A673 (cell line): ENCODE results near the gene VEGFB. TPM values are rescaled to one million over a fixed set of nuclear protein-coding genes. Genes with fewer than 3 reads are reported as not detected.
A peak's percentile ranks its signal among the peaks of the same experiment; 100 is the strongest.

Experiments used
- BruUV-seq: library from RNA; stranded (reverse); fragments of 400-500 nt; replicated peaks from 2 replicates; lab custom pipeline; 2021; lab: Mats Ljungman, UMichigan
- CTCF ChIA-PET: fragments of 300-600 bp; sonication (Branson Sonifier 250); formaldehyde crosslinking; loops from one replicate; lab custom pipeline; 2022; ENCODE audit warnings: antibody characterized with exemption; lab: Charles Lee
- POLR2A ChIA-PET: fragments of 300-600 bp; sonication (Branson Sonifier 250); formaldehyde crosslinking; loops from one replicate; lab custom pipeline; 2022; ENCODE audit warnings: antibody characterized with exemption; ENCODE audit not compliant: low non-redundant PET; lab: Charles Lee
- DNase-seq: peaks from one replicate; pipeline ENCODE4 v3.0.0-alpha.2; 2015; ENCODE audit warnings: low spot score
- H3K27ac ChIP-seq: fragments of 200-600 bp; sonication (generic); 2 replicates; pipeline ENCODE4 v1.5.1; 2016; ENCODE audit warnings: mixed run types, low read depth, mild to moderate bottlenecking, mixed read lengths, antibody characterized with exemption, low read length; ENCODE audit not compliant: poor library complexity, severe bottlenecking
- H3K27me3 ChIP-seq: fragments of 200-600 bp; sonication (generic); replicated peaks from 2 replicates; pipeline ENCODE4 v1.6.1; 2017; ENCODE audit warnings: mixed run types, low read depth, mild to moderate bottlenecking, mixed read lengths, antibody characterized with exemption, low read length; ENCODE audit not compliant: insufficient read depth, poor library complexity
- H3K36me3 ChIP-seq: fragments of 200-600 bp; sonication (generic); 2 replicates; pipeline ENCODE4 v1.6.1; 2016; ENCODE audit warnings: mixed run types, mild to moderate bottlenecking, mixed read lengths, antibody characterized with exemption, low read length; ENCODE audit not compliant: insufficient read depth, poor library complexity, severe bottlenecking
- H3K4me1 ChIP-seq: fragments of 200-600 bp; sonication (generic); 2 replicates; pipeline ENCODE4 v1.6.1; 2017; ENCODE audit warnings: mixed run types, mild to moderate bottlenecking, mixed read lengths, antibody characterized with exemption, low read length; ENCODE audit not compliant: insufficient read depth, poor library complexity, severe bottlenecking
- H3K4me3 ChIP-seq: fragments of 200-600 bp; sonication (generic); 2 replicates; pipeline ENCODE4 v1.5.1; 2016; ENCODE audit warnings: low read depth, mixed run types, mild to moderate bottlenecking, mixed read lengths, low read length; ENCODE audit not compliant: poor library complexity, severe bottlenecking
- H3K9me3 ChIP-seq: fragments of 200-600 bp; sonication (generic); 2 replicates; pipeline ENCODE4 v1.6.1; 2016; ENCODE audit warnings: mixed run types, low read depth, mild to moderate bottlenecking, mixed read lengths, antibody characterized with exemption, low read length; ENCODE audit not compliant: poor library complexity, severe bottlenecking
- EZH2 ChIP-seq: fragments of 200-600 bp; sonication (generic); IDR thresholded peaks from 2 replicates; pipeline ENCODE4 v1.6.1; 2017; ENCODE audit warnings: borderline replicate concordance, low read depth, mild to moderate bottlenecking, mixed read lengths, antibody characterized with exemption, low read length; ENCODE audit not compliant: poor library complexity, severe bottlenecking
- intact Hi-C: fragments of 100-400 bp; cut with micrococcal nuclease; formaldehyde crosslinking; loops from one replicate; pipeline ENCODE4 v1.10.0; 2022; ENCODE audit not compliant: unreplicated experiment
- total RNA-seq: library from RNA; stranded (reverse); gene quantifications from 2 replicates; pipeline ENCODE4 v1.2.3, GENCODE V29; 2021
- TF ChIP-seq, protein P1 (sequence below): fragments of 300-800, 200-600 bp; sonication (generic); conservative IDR thresholded peaks from 2 replicates; pipeline ENCODE4 v1.5.1; 2017; ENCODE audit warnings: low read depth, mild to moderate bottlenecking, antibody characterized with exemption, low read length, moderate library complexity, mixed read lengths

Gene VEGFB
- total RNA-seq, 1 experiment from 2014 or later, result 93.3 TPM

DNA sequence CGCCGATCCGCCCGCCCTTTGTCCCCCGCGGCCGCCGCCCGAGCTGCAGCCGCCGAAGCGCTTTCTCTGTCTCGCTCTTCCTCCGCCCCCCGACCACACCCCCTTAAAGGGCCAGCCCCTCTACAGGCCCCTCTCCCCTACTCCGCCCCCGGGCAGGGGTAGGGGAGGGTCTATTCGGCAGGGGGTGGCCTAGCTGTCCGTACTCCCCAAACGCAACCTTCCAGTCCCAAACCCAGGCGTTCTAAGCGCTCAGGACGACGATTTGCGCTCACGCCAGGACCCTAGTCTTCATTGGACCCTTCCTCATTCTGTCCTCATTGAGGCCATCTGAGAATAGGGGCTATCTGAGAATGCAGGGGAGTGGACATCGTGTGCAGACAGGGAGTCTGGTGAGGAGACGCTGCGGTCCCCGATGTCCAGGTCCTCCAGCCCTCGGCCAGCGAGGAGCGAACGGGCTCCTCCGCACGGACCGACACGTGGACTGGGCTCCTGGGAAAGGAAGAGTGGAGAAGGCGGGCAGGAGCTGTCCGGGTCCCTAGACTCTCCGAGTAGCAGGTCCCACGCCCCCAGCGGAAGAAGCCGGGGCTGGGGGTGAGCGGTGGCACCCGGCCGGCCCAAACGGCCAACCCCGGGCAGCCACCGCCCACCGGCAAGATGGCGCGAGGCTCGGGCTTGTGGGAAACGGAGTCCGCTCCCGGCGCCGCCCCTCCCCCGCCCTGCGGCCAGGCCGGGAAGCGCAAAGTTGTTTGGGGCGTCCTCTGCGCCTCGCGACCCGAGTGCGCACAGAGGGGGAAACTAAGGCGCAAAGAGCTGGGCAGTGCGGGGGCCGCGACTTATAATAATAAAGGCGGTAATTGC is 12.7 kb downstream of the VEGFB start, which contains the start of gene PPP1R14B:
Gene PPP1R14B (minus strand): TSS at position 73 of the 858 bp plus-strand sequence. CDS start 270 bp downstream, outside the sequence.
- BruUV-seq, result no TSS peak
- POLR2A ChIA-PET, result no interaction called here
- intact Hi-C loops, result loop anchor here (5.0 kb wide), 1 partner anchor 40 kb away; the partner anchor contains the start of gene FERMT3

DNA sequence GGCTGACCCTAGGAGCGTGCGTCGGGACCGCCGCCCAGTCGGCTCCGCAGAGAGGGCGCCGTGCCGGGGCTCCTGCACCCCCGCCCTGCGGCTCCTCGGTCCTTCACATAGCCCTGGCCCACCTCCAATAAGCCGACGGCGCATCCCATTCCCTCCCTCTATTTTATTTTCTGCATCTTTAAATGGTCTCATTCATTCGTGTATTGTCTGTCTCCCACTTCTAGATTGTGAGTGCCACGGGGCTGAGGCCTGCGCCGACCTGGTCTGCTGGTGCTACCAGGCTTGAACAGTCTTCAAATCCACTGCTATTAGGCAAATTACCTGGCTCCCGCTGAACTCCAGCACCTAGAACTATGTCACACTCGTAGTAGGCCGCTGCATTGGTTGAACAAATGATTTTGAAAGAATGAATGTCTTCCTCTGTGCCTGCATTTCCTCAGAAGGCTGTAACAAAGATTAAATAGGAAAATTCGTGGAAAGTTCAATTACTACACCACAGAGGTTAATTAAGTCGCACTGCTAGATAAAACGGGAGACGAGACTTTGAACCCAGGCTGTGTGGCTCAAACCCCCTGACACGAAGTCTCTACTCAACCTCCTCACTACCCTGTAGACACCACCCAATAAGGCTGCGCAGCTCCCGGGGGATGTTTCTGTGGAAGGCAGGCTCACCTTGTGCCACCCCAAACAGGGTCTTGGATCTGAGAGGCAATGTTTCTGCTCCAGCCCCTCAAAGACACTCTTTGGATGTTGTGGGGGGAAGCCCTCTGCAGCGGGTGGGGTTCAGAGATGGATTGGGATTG is 13.5 kb downstream of the VEGFB start:
- POLR2A ChIA-PET, result no interaction called here
- no TSS peak for BruUV-seq
- intact Hi-C loops, result loop anchor here (5.0 kb wide), 1 partner anchor 41 kb away; the partner anchor contains the start of gene FERMT3

More for the DNA sequence above, 12.7 kb downstream of the VEGFB start, which contains the start of gene PPP1R14B:
- CTCF ChIA-PET, result interaction anchor here (0.6 kb wide), 1 partner anchor 43 kb away, joined by 3 read pairs; no protein-coding TSS in a partner anchor
- peak; percentile 95 for DNase-seq
- H3K4me3 ChIP-seq, result peak within 1 kb of the TSS; percentile 99
- H3K36me3 ChIP-seq, result peaks cover 12% of the 10 kb centered on the region
- no peaks in the 10 kb centered on the region for H3K27me3 ChIP-seq
- H3K4me1 ChIP-seq, result peaks cover 32% of the 10 kb centered on the region
- H3K9me3 ChIP-seq, result no peaks in the 10 kb centered on the region
- TF ChIP-seq, protein P1, sequence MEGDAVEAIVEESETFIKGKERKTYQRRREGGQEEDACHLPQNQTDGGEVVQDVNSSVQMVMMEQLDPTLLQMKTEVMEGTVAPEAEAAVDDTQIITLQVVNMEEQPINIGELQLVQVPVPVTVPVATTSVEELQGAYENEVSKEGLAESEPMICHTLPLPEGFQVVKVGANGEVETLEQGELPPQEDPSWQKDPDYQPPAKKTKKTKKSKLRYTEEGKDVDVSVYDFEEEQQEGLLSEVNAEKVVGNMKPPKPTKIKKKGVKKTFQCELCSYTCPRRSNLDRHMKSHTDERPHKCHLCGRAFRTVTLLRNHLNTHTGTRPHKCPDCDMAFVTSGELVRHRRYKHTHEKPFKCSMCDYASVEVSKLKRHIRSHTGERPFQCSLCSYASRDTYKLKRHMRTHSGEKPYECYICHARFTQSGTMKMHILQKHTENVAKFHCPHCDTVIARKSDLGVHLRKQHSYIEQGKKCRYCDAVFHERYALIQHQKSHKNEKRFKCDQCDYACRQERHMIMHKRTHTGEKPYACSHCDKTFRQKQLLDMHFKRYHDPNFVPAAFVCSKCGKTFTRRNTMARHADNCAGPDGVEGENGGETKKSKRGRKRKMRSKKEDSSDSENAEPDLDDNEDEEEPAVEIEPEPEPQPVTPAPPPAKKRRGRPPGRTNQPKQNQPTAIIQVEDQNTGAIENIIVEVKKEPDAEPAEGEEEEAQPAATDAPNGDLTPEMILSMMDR, result no peak
- H3K27ac ChIP-seq, result peak within 1 kb of the TSS; percentile 92

DNA sequence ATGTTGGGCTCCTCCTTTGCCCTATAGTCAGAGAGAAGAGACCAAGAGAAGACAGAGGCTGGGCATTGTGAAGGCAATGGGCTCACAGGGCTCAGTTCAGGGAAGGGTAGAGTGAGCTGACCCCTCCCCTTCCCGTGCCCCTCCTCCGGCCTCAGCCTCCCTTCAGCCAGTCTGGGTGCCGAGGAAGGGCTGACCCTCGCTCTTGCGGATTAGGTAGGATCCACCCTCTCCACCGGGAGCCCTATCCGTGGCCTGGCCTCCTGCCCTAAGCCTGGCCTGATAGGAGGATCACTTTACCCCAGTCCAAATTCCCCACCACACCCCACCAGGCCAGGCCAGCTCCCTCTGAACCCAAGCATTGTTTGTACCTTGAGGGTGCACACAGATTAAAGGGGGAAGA is 14.2 kb downstream of the VEGFB start:
- H3K9me3 ChIP-seq, result no peaks in the 10 kb centered on the region
- intact Hi-C loops, result loop anchor here (5.0 kb wide), 1 partner anchor 41 kb away; the partner anchor contains the start of gene FERMT3
- H3K36me3 ChIP-seq, result peaks cover 8% of the 10 kb centered on the region
- no peak for TF ChIP-seq EZH2
- TF ChIP-seq, protein P1, result no peak
- POLR2A ChIA-PET, result no interaction called here
- no peaks in the 10 kb centered on the region for H3K27me3 ChIP-seq
- H3K27ac ChIP-seq, result no peak overlapping the region
- no peak overlapping the region for H3K4me3 ChIP-seq
- no TSS peak for BruUV-seq
- CTCF ChIA-PET, result interaction anchor here (0.5 to 2.0 kb wide), 2 partner anchors 44 to 674 kb away, joined by 3 to 6 read pairs; no protein-coding TSS in a partner anchor
- H3K4me1 ChIP-seq, result peaks cover 34% of the 10 kb centered on the region
- DNase-seq, result no peak

More for the DNA sequence above, 13.5 kb downstream of the VEGFB start:
- CTCF ChIA-PET, result interaction anchor here (0.5 to 2.0 kb wide), 2 partner anchors 43 to 674 kb away, joined by 3 to 6 read pairs; no protein-coding TSS in a partner anchor
- Histone ChIP-seq H3K4me3 (peak overlapping the region; percentile 99), H3K4me1 (peaks cover 36% of the 10 kb centered on the region), H3K36me3 (peaks cover 12% of the 10 kb centered on the region), H3K9me3 (no peaks in the 10 kb centered on the region), H3K27me3 (no peaks in the 10 kb centered on the region), H3K27ac (peak overlapping the region; percentile 10)
- DNase-seq, result peak; percentile 49
- TF ChIP-seq, protein P1, result no peak
- no peak for TF ChIP-seq EZH2
